Measurements from ENCODE around the gene GRK5.

GRK5 gene

GRCh38 chr10:119371704-119372663, 164.6 kb downstream of the GRK5 start:
- H3K4me3 ChIP-seq (ENCODE audit: low read length in 2 of 2), result no peak overlapping the region
- no peaks in the 10 kb centered on the region for H3K36me3 ChIP-seq (ENCODE audit: control insufficient read depth in 2 of 2, insufficient read depth in 2 of 2, low read length in 2 of 2)
- no peak overlapping the region for H3K9ac ChIP-seq (ENCODE audit: low read length in 2 of 2)
- H3K9me3 ChIP-seq (ENCODE audit: control insufficient read depth in 2 of 2, low read length in 2 of 2), result no peaks in the 10 kb centered on the region
- peaks cover 40% of the 10 kb centered on the region for H3K4me1 ChIP-seq (ENCODE audit: control insufficient read depth, insufficient read depth, low read length)
- H3K27me3 ChIP-seq (ENCODE audit: control insufficient read depth in 1 of 2, insufficient read depth in 2 of 2, low read length in 2 of 2), result no peaks in the 10 kb centered on the region
- peak overlapping the region; percentile 31 for H3K27ac ChIP-seq (ENCODE audit: low read length)

- no peak overlapping the region for H3K9ac ChIP-seq (ENCODE audit: low read length in 2 of 2)
- H3K4me1 ChIP-seq (ENCODE audit: control insufficient read depth, insufficient read depth, low read length), result peaks cover 40% of the 10 kb centered on the region
- no peaks in the 10 kb centered on the region for H3K27me3 ChIP-seq (ENCODE audit: control insufficient read depth in 1 of 2, insufficient read depth in 2 of 2, low read length in 2 of 2)
- H3K9me3 ChIP-seq (ENCODE audit: control insufficient read depth in 2 of 2, low read length in 2 of 2), result no peaks in the 10 kb centered on the region
- no peaks in the 10 kb centered on the region for H3K36me3 ChIP-seq (ENCODE audit: control insufficient read depth in 2 of 2, insufficient read depth in 2 of 2, low read length in 2 of 2)
- H3K4me3 ChIP-seq (ENCODE audit: low read length in 2 of 2), result no peak overlapping the region
- no peak overlapping the region for H3K27ac ChIP-seq (ENCODE audit: low read length)
Observed at GRCh38 chr10:119373294-119374102, 166.1 kb downstream of the GRK5 start.

- Histone ChIP-seq H3K27me3 (ENCODE audit: control insufficient read depth in 1 of 2, insufficient read depth in 2 of 2, low read length in 2 of 2) (no peaks in the 10 kb centered on the region), H3K4me3 (ENCODE audit: low read length in 2 of 2) (no peak overlapping the region), H3K9ac (ENCODE audit: low read length in 2 of 2) (no peak overlapping the region), H3K4me1 (ENCODE audit: control insufficient read depth, insufficient read depth, low read length) (peaks cover 38% of the 10 kb centered on the region), H3K9me3 (ENCODE audit: control insufficient read depth in 2 of 2, low read length in 2 of 2) (no peaks in the 10 kb centered on the region), H3K36me3 (ENCODE audit: control insufficient read depth in 2 of 2, insufficient read depth in 2 of 2, low read length in 2 of 2) (no peaks in the 10 kb centered on the region), H3K27ac (ENCODE audit: low read length) (no peak overlapping the region)
Observed at GRCh38 chr10:119374236-119374635, 166.9 kb downstream of the GRK5 start.

GRCh38 chr10:119375574-119376272, 168.4 kb downstream of the GRK5 start:
- Histone ChIP-seq H3K36me3 (ENCODE audit: control insufficient read depth in 2 of 2, insufficient read depth in 2 of 2, low read length in 2 of 2) (peaks cover 0 to 5% of the 10 kb centered on the region in 2 donors), H3K9me3 (ENCODE audit: control insufficient read depth in 2 of 2, low read length in 2 of 2) (no peaks in the 10 kb centered on the region), H3K4me1 (ENCODE audit: control insufficient read depth, insufficient read depth, low read length) (peaks cover 29% of the 10 kb centered on the region), H3K27me3 (ENCODE audit: control insufficient read depth in 1 of 2, insufficient read depth in 2 of 2, low read length in 2 of 2) (no peaks in the 10 kb centered on the region), H3K27ac (ENCODE audit: low read length) (no peak overlapping the region), H3K9ac (ENCODE audit: low read length in 2 of 2) (no peak overlapping the region), H3K4me3 (ENCODE audit: low read length in 2 of 2) (no peak overlapping the region)

- H3K4me1 ChIP-seq (ENCODE audit: control insufficient read depth, insufficient read depth, low read length), result peaks cover 20% of the 10 kb centered on the region
Observed at GRCh38 chr10:119377451-119377957, 170.1 kb downstream of the GRK5 start.

GRCh38 chr10:119377958-119378736, 170.8 kb downstream of the GRK5 start:
- H3K9me3 ChIP-seq (ENCODE audit: control insufficient read depth in 2 of 2, low read length in 2 of 2), result no peaks in the 10 kb centered on the region
- H3K4me1 ChIP-seq (ENCODE audit: control insufficient read depth, insufficient read depth, low read length), result peaks cover 20% of the 10 kb centered on the region
- H3K4me3 ChIP-seq (ENCODE audit: low read length in 2 of 2), result no peak overlapping the region
- no peaks in the 10 kb centered on the region for H3K27me3 ChIP-seq (ENCODE audit: control insufficient read depth in 1 of 2, insufficient read depth in 2 of 2, low read length in 2 of 2)
- H3K9ac ChIP-seq (ENCODE audit: low read length in 2 of 2), result no peak overlapping the region
- no peak overlapping the region for H3K27ac ChIP-seq (ENCODE audit: low read length)
- peaks cover 5 to 13% of the 10 kb centered on the region in 2 donors for H3K36me3 ChIP-seq (ENCODE audit: control insufficient read depth in 2 of 2, insufficient read depth in 2 of 2, low read length in 2 of 2)

More at GRCh38 chr10:119377451-119377957, 170.1 kb downstream of the GRK5 start:
- Histone ChIP-seq H3K9ac (ENCODE audit: low read length in 2 of 2) (no peak overlapping the region), H3K27ac (ENCODE audit: low read length) (no peak overlapping the region), H3K36me3 (ENCODE audit: control insufficient read depth in 2 of 2, insufficient read depth in 2 of 2, low read length in 2 of 2) (peaks cover 5 to 13% of the 10 kb centered on the region in 2 donors), H3K4me3 (ENCODE audit: low read length in 2 of 2) (no peak overlapping the region), H3K27me3 (ENCODE audit: control insufficient read depth in 1 of 2, insufficient read depth in 2 of 2, low read length in 2 of 2) (no peaks in the 10 kb centered on the region), H3K9me3 (ENCODE audit: control insufficient read depth in 2 of 2, low read length in 2 of 2) (no peaks in the 10 kb centered on the region)

GRCh38 chr10:119378737-119379067, 171.3 kb downstream of the GRK5 start:
- Histone ChIP-seq H3K4me1 (ENCODE audit: control insufficient read depth, insufficient read depth, low read length) (peaks cover 20% of the 10 kb centered on the region), H3K36me3 (ENCODE audit: control insufficient read depth in 2 of 2, insufficient read depth in 2 of 2, low read length in 2 of 2) (peaks cover 5 to 15% of the 10 kb centered on the region in 2 donors), H3K4me3 (ENCODE audit: low read length in 2 of 2) (no peak overlapping the region), H3K9me3 (ENCODE audit: control insufficient read depth in 2 of 2, low read length in 2 of 2) (no peaks in the 10 kb centered on the region), H3K27me3 (ENCODE audit: control insufficient read depth in 1 of 2, insufficient read depth in 2 of 2, low read length in 2 of 2) (no peaks in the 10 kb centered on the region), H3K9ac (ENCODE audit: low read length in 2 of 2) (no peak overlapping the region), H3K27ac (ENCODE audit: low read length) (peak overlapping the region; percentile 11)

GRCh38 chr10:119379466-119380071, 172.2 kb downstream of the GRK5 start:
- Histone ChIP-seq H3K36me3 (ENCODE audit: control insufficient read depth in 2 of 2, insufficient read depth in 2 of 2, low read length in 2 of 2) (peaks cover 5 to 15% of the 10 kb centered on the region in 2 donors), H3K27me3 (ENCODE audit: control insufficient read depth in 1 of 2, insufficient read depth in 2 of 2, low read length in 2 of 2) (no peaks in the 10 kb centered on the region), H3K4me1 (ENCODE audit: control insufficient read depth, insufficient read depth, low read length) (peaks cover 15% of the 10 kb centered on the region), H3K27ac (ENCODE audit: low read length) (no peak overlapping the region), H3K4me3 (ENCODE audit: low read length in 2 of 2) (no peak overlapping the region), H3K9me3 (ENCODE audit: control insufficient read depth in 2 of 2, low read length in 2 of 2) (no peaks in the 10 kb centered on the region), H3K9ac (ENCODE audit: low read length in 2 of 2) (no peak overlapping the region)

GRCh38 chr10:119383174-119383856, 175.9 kb downstream of the GRK5 start:
- no peaks in the 10 kb centered on the region for H3K27me3 ChIP-seq (ENCODE audit: control insufficient read depth in 1 of 2, insufficient read depth in 2 of 2, low read length in 2 of 2)
- H3K36me3 ChIP-seq (ENCODE audit: control insufficient read depth in 2 of 2, insufficient read depth in 2 of 2, low read length in 2 of 2), result peaks cover 5 to 15% of the 10 kb centered on the region in 2 donors
- H3K4me3 ChIP-seq (ENCODE audit: low read length in 2 of 2), result no peak overlapping the region
- no peak overlapping the region for H3K27ac ChIP-seq (ENCODE audit: low read length)
- peaks cover 6% of the 10 kb centered on the region for H3K4me1 ChIP-seq (ENCODE audit: control insufficient read depth, insufficient read depth, low read length)
- no peak overlapping the region for H3K9ac ChIP-seq (ENCODE audit: low read length in 2 of 2)
- no peaks in the 10 kb centered on the region for H3K9me3 ChIP-seq (ENCODE audit: control insufficient read depth in 2 of 2, low read length in 2 of 2)
